H9 (cell line): ENCODE results near the gene PLA2G4D. TPM values are rescaled to one million over a fixed set of nuclear protein-coding genes. Genes with fewer than 3 reads are reported as not detected.

Experiments used
- DNase-seq: peaks from one replicate; pipeline ENCODE4 v3.0.0-alpha.2; 2017
- H2AFZ ChIP-seq: one replicate; pipeline ENCODE4 v1.6.1; 2013; ENCODE audit warnings: mild to moderate bottlenecking, low read length, control low read depth, moderate library complexity
- H2AK5ac ChIP-seq: 2 replicates; pipeline ENCODE4 v1.6.1; 2013; ENCODE audit warnings: low read length, control low read depth, mixed read lengths; ENCODE audit not compliant: insufficient read length
- H2BK120ac ChIP-seq: one replicate; pipeline ENCODE4 v1.6.1; 2013; ENCODE audit warnings: low read depth, mild to moderate bottlenecking, low read length, control low read depth, inconsistent platforms; ENCODE audit not compliant: poor library complexity, severe bottlenecking
- H2BK12ac ChIP-seq: 2 replicates; pipeline ENCODE4 v1.6.1; 2013; ENCODE audit warnings: low read length, control low read depth, mixed read lengths, low read depth; ENCODE audit not compliant: insufficient read length
- H2BK15ac ChIP-seq: 2 replicates; pipeline ENCODE4 v1.6.1; 2013; ENCODE audit warnings: low read depth, low read length, control low read depth
- H2BK20ac ChIP-seq: one replicate; pipeline ENCODE4 v1.6.1; 2013; ENCODE audit warnings: low read depth, mild to moderate bottlenecking, low read length, control low read depth, inconsistent platforms; ENCODE audit not compliant: poor library complexity, severe bottlenecking
- H2BK5ac ChIP-seq: 2 replicates; pipeline ENCODE4 v1.6.1; 2013; ENCODE audit warnings: low read length, control low read depth, mixed read lengths; ENCODE audit not compliant: insufficient read length
- H3K14ac ChIP-seq: 2 replicates; pipeline ENCODE4 v1.6.1; 2013; ENCODE audit warnings: low read length, control low read depth; ENCODE audit not compliant: insufficient read depth
- H3K18ac ChIP-seq: 2 replicates; pipeline ENCODE4 v1.6.1; 2013; ENCODE audit warnings: low read depth, mild to moderate bottlenecking, mixed read lengths, low read length, control low read depth; ENCODE audit not compliant: insufficient read length
- H3K23ac ChIP-seq: 2 replicates; pipeline ENCODE4 v1.6.1; 2013; ENCODE audit warnings: low read length, control low read depth, mixed read lengths, low read depth; ENCODE audit not compliant: insufficient read length
- H3K23me2 ChIP-seq: 2 replicates; pipeline ENCODE4 v1.6.1; 2013; ENCODE audit warnings: low read depth, mild to moderate bottlenecking, mixed read lengths, low read length, control low read depth; ENCODE audit not compliant: insufficient read length, poor library complexity, severe bottlenecking
- H3K27ac ChIP-seq: 2 replicates; pipeline ENCODE4 v1.5.1; 2013; ENCODE audit warnings: low read length, control low read depth, mixed read lengths, low read depth; ENCODE audit not compliant: insufficient read length
- H3K27me3 ChIP-seq: 2 replicates; pipeline ENCODE4 v1.6.1; 2013; ENCODE audit warnings: low read length, control low read depth, inconsistent platforms; ENCODE audit not compliant: insufficient read depth
- H3K4ac ChIP-seq: 2 replicates; pipeline ENCODE4 v1.6.1; 2013; ENCODE audit warnings: low read depth, mild to moderate bottlenecking, control low read depth, inconsistent platforms, low read length, moderate library complexity
- H3K4me1 ChIP-seq: 2 replicates; pipeline ENCODE4 v1.6.1; 2013; ENCODE audit warnings: low read length, control low read depth, inconsistent platforms; ENCODE audit not compliant: insufficient read depth
- H3K4me2 ChIP-seq: 2 replicates; pipeline ENCODE4 v1.6.1; 2013; ENCODE audit warnings: low read length, control low read depth, mixed read lengths; ENCODE audit not compliant: insufficient read length, insufficient read depth
- H3K56ac ChIP-seq: 2 replicates; pipeline ENCODE4 v1.6.1; 2013; ENCODE audit warnings: low read depth, mild to moderate bottlenecking, mixed read lengths, low read length, control low read depth; ENCODE audit not compliant: insufficient read length
- H3K79me1 ChIP-seq: 2 replicates; pipeline ENCODE4 v1.6.1; 2013; ENCODE audit warnings: low read depth, mild to moderate bottlenecking, moderate library complexity, low read length, control low read depth, inconsistent platforms; ENCODE audit not compliant: insufficient read depth, poor library complexity, severe bottlenecking
- H3K79me2 ChIP-seq: 2 replicates; pipeline ENCODE4 v1.6.1; 2013; ENCODE audit warnings: low read length, control low read depth, inconsistent platforms; ENCODE audit not compliant: insufficient read depth
- H3K9ac ChIP-seq: 2 replicates; pipeline ENCODE4 v1.6.1; 2013; ENCODE audit warnings: low read length, control low read depth, mixed read lengths; ENCODE audit not compliant: insufficient read length; ENCODE audit errors: extremely low read depth
- H3K9me3 ChIP-seq: one replicate; pipeline ENCODE4 v1.6.1; 2013; ENCODE audit warnings: low read depth, low read length, inconsistent platforms; ENCODE audit not compliant: control insufficient read depth
- H3T11ph ChIP-seq: one replicate; pipeline ENCODE4 v1.6.1; 2013; ENCODE audit warnings: mild to moderate bottlenecking, low read length, control low read depth, inconsistent platforms
- H4K20me1 ChIP-seq: one replicate; pipeline ENCODE4 v1.6.1; 2013; ENCODE audit not compliant: control insufficient read depth, insufficient read length, insufficient read depth
- H4K5ac ChIP-seq: 2 replicates; pipeline ENCODE4 v1.6.1; 2013; ENCODE audit warnings: low read depth, mild to moderate bottlenecking, mixed read lengths, low read length, control low read depth; ENCODE audit not compliant: insufficient read length
- H4K8ac ChIP-seq: replicated peaks from 2 replicates; pipeline ENCODE4 v1.6.1; 2013; ENCODE audit warnings: low read length, control low read depth, mixed read lengths, low read depth; ENCODE audit not compliant: insufficient read length
- H4K91ac ChIP-seq: 2 replicates; pipeline ENCODE4 v1.6.1; 2013; ENCODE audit warnings: low read depth, mild to moderate bottlenecking, moderate library complexity, mixed read lengths, low read length, control low read depth; ENCODE audit not compliant: insufficient read length
- H3K27ac Mint-ChIP-seq, 3 experiments: 2 replicates in 2 of 3; 3 replicates in 1 of 3; pipeline ENCODE4 v1.8.0; 2020 to 2021; ENCODE audit warnings: mixed read lengths in 3 of 3, mild to moderate bottlenecking in 1 of 3, moderate library complexity in 1 of 3
- H3K27me3 Mint-ChIP-seq: 2 replicates; pipeline ENCODE4 v1.8.0; 2021; ENCODE audit warnings: low read depth, mild to moderate bottlenecking, moderate library complexity, mixed read lengths
- H3K36me3 Mint-ChIP-seq, 3 experiments: 2 replicates in 2 of 3; 3 replicates in 1 of 3; pipeline ENCODE4 v1.8.0; 2020 to 2021; ENCODE audit warnings: low read depth in 3 of 3, mixed read lengths in 3 of 3; ENCODE audit not compliant: insufficient read depth in 1 of 3
- H3K4me1 Mint-ChIP-seq, 2 experiments: 2 replicates each; pipeline ENCODE4 v1.8.0; 2020; ENCODE audit warnings: mixed read lengths in 2 of 2
- H3K4me3 Mint-ChIP-seq, 2 experiments: 2 replicates in 1 of 2; 3 replicates in 1 of 2; pipeline ENCODE4 v1.8.0; 2020 to 2021; ENCODE audit warnings: mild to moderate bottlenecking in 2 of 2, mixed read lengths in 2 of 2, moderate library complexity in 1 of 2
- H3K9me3 Mint-ChIP-seq, 2 experiments: 2 replicates in 1 of 2; 3 replicates in 1 of 2; pipeline ENCODE4 v1.8.0; 2020; ENCODE audit warnings: mild to moderate bottlenecking in 2 of 2, mixed read lengths in 2 of 2, moderate library complexity in 1 of 2
- WGBS: extraction: QIAGEN DNeasy Blood & Tissue Kit; methylation state at CpG from one replicate; pipeline ENCODE4 v1.1.7; 2013; ENCODE audit warnings: missing lambda C conversion rate, low lambda C conversion rate, mixed read lengths; ENCODE audit not compliant: insufficient read length; ENCODE audit errors: extremely low coverage; 5-methylcytosine and 5-hydroxymethylcytosine counted together
- total RNA-seq: library from RNA; stranded (reverse); gene quantifications from 2 replicates; pipeline ENCODE4 v1.2.1, GENCODE V29; 2021
- TF ChIP-seq, protein P1 (sequence below): fragments of 200-600 bp; sonication (generic); conservative IDR thresholded peaks from 3 replicates; pipeline ENCODE4 v1.8.0; 2021; ENCODE audit warnings: antibody characterized with exemption, mild to moderate bottlenecking

The PLA2G4D gene
- total RNA-seq, 1 experiment from 2014 or later = 0.33 TPM

DNA sequence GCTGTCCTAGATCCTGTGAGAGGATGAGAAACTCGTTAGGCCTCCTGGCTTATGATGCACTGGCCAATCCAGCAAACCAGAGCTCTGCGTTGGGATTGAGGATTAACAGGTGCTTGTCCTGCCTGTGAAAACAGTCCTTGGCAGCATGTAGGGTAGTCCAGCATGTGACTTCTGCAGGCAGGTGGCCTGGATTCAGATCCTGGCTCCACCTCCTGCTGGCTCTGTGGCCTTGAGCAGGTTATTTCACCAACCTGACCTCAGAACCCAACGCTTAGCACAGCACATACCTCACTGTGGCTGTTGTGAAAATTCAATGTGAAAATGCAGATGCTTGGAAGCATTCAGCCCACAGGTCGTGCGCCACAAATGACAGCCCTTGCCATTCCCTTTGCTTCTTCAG is 33.6 kb downstream of the PLA2G4D start:
- no peak overlapping the region for H3K14ac ChIP-seq
- no peak overlapping the region for H2BK120ac ChIP-seq
- WGBS = no CpG with 5 or more reads among the region's 5 CpGs
- peaks cover 4 to 10% of the 10 kb centered on the region in 2 experiments for H3K4me1 Mint-ChIP-seq
- no peaks in the 10 kb centered on the region for H3K27me3 ChIP-seq
- H3K4me3 Mint-ChIP-seq = no peak overlapping the region
- no peak overlapping the region for H3K18ac ChIP-seq
- H4K5ac ChIP-seq = no peak overlapping the region
- no peak overlapping the region for H2BK5ac ChIP-seq
- H3K4me2 ChIP-seq = no peak overlapping the region
- no peak overlapping the region for H3K9ac ChIP-seq
- H3K56ac ChIP-seq = no peak overlapping the region
- no peak overlapping the region for H3T11ph ChIP-seq
- no peaks in the 10 kb centered on the region for H3K79me2 ChIP-seq
- no peaks in the 10 kb centered on the region for H3K79me1 ChIP-seq
- TF ChIP-seq, protein P1, sequence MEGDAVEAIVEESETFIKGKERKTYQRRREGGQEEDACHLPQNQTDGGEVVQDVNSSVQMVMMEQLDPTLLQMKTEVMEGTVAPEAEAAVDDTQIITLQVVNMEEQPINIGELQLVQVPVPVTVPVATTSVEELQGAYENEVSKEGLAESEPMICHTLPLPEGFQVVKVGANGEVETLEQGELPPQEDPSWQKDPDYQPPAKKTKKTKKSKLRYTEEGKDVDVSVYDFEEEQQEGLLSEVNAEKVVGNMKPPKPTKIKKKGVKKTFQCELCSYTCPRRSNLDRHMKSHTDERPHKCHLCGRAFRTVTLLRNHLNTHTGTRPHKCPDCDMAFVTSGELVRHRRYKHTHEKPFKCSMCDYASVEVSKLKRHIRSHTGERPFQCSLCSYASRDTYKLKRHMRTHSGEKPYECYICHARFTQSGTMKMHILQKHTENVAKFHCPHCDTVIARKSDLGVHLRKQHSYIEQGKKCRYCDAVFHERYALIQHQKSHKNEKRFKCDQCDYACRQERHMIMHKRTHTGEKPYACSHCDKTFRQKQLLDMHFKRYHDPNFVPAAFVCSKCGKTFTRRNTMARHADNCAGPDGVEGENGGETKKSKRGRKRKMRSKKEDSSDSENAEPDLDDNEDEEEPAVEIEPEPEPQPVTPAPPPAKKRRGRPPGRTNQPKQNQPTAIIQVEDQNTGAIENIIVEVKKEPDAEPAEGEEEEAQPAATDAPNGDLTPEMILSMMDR = no peak
- H3K27me3 Mint-ChIP-seq = peaks cover 16% of the 10 kb centered on the region
- no peak overlapping the region for H3K27ac ChIP-seq
- no peaks in the 10 kb centered on the region for H3K9me3 ChIP-seq
- DNase-seq = no peak
- no peak overlapping the region for H3K23ac ChIP-seq
- H2AK5ac ChIP-seq = no peak overlapping the region
- no peak overlapping the region for H2BK15ac ChIP-seq
- no peaks in the 10 kb centered on the region for H3K36me3 Mint-ChIP-seq
- H3K23me2 ChIP-seq = peaks cover 3% of the 10 kb centered on the region
- H3K4me1 ChIP-seq = no peaks in the 10 kb centered on the region
- no peak overlapping the region for H3K4ac ChIP-seq
- H3K9me3 Mint-ChIP-seq = no peaks in the 10 kb centered on the region; a peak in 2 of 5 replicates
- no peak overlapping the region for H4K91ac ChIP-seq
- H2BK12ac ChIP-seq = no peak overlapping the region
- no peak overlapping the region for H3K27ac Mint-ChIP-seq
- H4K8ac ChIP-seq = no peak overlapping the region
- no peak overlapping the region for H2AFZ ChIP-seq
- no peak overlapping the region for H2BK20ac ChIP-seq
- H4K20me1 ChIP-seq = no peaks in the 10 kb centered on the region
